Panc1 (cell line): ENCODE measurements around the gene TESMIN.

ENCODE experiments used
- CTCF ChIP-seq: fragments of 450-650 bp; IDR thresholded peaks from 2 replicates; pipeline ENCODE4 v1.5.1; 2017; ENCODE audit warnings: mild to moderate bottlenecking
- TCF7L2 ChIP-seq: IDR thresholded peaks from 2 replicates; pipeline ENCODE4 v1.6.1; 2011; ENCODE audit warnings: mild to moderate bottlenecking, low read depth, low read length, inconsistent platforms

DNA sequence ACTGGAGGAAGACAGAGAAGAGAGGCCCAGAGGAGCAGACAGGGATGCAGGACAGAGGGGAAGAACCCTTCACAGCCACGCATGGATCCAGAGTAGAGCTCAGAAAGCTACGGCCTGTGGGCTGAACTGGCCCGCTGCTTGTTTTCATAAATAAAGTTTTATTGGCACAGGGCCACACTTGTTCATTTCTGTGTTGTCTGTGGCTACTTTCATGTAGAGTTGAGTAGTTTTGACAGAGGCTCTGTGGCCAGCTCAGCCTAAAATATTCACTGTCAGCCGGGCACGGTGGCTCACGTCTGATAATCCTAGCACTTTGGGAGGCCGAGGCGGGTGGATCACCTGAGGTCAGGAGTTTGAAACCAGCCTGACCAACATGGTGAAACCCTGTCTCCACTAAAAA is 93.2 kb downstream of the TESMIN start:
- TF ChIP-seq CTCF, result no peak
- TF ChIP-seq TCF7L2, result no peak
